HG03103 (cell line): ENCODE measurements around the gene KATNIP.
"Not testable (repeated sequence)": the region's sequence is repeated elsewhere in the genome, so short reads cannot be mapped to it uniquely, and the experiment has no call there.

ENCODE experiments used
- ATAC-seq: cut with Tn5 transposase; IDR thresholded peaks from one replicate; pipeline ENCODE4 v1.9.1; 2021; ENCODE audit warnings: low read depth; ENCODE audit not compliant: unreplicated experiment

KATNIP gene

GRCh38 chr16:27531826-27532800 is 17.8 kb upstream of the KATNIP start:
- no peak for ATAC-seq

GRCh38 chr16:27534256-27534655 is 15.7 kb upstream of the KATNIP start:
- ATAC-seq: no peak

GRCh38 chr16:27538528-27538927 is 11.4 kb upstream of the KATNIP start:
- no peak for ATAC-seq

DNA sequence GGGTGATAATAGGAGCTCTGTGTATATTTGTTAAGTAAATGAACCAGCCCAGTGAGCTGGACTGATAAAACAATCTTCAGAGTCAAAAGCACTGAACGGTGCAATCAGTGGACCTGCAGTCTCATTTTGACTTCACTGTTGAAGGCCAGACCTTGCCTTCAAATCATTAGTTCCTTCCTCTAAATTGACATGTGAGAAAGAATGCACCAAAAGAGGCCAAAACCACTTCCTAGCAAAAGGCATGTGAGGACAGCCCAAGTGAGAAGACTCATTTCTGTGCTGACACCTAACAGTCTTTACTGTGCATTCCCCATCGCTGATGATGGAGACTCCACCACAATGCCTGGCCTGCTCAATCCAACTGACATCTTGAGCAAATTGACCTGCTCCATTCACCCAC is 10.8 kb upstream of the KATNIP start:
- no peak for ATAC-seq

GRCh38 chr16:27539636-27540035 is 10.3 kb upstream of the KATNIP start:
- no peak for ATAC-seq

DNA sequence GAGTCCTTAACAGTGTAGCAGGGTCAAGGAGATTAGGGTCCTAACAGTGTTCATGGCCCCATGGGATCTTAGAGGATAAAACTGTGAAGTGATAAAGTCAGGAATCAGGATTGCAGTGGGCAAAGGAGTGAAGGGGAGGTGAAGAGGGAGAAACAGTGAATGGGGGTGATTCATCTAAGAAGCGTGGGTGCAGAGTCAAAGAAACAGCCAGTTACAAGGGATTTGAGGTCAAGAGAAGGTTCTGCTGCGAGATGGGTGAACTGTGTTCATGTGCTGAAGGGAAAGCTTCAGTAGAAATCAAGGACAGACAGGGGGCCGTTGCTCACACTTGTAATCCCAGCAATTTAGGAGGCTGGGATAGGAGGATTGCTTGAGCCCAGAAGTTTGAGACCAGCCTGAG is 6.1 kb upstream of the KATNIP start:
- ATAC-seq: no peak

DNA sequence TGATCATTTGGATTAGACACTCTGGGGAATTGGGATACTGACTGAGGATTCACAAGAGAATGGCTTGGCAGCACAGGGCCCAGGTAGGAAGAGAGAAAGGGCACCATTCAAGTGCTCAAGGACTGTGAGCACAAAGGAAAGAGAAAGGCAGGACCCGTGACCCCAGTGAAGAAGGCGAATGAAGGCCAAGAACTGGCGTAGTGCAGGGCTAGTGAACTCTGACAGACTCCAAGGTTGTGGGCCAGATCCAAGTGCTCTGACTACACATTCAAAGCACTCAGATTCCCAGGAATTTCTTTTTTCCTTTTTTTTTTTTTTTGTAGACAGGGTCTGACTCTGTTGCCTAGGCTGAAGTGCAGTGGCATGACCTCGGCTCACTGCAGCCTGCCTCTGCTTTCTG is 5.3 kb upstream of the KATNIP start:
- ATAC-seq: no peak

DNA sequence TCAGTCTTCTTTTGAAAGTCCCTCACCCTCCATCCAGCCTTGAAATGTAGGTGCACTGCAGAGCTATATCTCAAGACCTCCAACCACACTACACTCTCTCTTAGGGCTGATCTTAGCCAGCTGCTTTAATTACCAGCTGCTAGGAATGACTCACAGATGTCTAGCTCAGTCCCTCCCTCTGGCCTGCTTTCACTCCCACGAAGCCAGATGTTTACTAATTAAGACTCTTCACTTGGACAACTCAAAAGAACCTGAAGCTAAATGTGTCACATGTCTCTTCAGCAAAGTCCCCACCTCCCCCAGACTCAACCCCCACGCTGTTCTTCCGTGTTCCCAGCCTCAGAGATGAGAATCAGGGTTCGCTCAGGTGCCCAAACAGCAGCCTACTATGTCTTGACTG is 2.8 kb upstream of the KATNIP start:
- no peak for ATAC-seq

DNA sequence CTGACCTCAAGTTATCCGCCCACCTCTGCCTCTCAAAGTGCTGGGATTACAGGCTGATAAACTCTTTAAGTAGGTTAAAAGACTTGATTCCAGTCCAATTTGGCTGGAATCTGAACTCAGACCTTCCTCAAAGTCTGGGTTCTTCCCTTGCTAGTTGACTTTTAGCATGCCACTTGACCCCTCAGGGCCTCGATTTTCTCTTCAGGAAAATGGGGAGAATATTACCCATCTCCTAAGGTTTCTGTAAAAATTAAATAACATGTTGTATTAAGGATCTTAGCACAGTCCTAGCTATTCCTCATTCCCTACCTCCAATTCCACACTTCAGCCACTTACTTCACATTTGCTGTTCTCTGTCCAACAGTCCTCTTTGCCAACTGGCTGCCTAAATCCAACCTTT is 2.1 kb upstream of the KATNIP start:
- no peak for ATAC-seq

DNA sequence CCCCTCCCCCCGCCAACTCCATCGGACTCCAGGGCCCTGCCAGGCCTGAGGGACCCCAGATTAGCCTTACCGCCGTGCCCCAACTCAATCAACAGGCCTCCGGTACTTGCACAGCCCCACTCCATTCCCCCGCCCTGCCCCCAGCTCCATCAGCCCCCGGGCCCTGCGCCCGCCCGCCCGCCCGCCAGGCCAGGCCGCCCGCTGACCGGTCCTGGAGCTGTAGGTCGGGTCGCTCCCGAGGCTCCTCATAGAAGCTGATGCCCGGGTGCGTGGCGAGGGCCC is 539 bp upstream of the KATNIP start:
- peak; percentile 26 for ATAC-seq

GRCh38 chr16:27550582-27550920 is 607 bp downstream of the KATNIP start:
- no peak for ATAC-seq

DNA sequence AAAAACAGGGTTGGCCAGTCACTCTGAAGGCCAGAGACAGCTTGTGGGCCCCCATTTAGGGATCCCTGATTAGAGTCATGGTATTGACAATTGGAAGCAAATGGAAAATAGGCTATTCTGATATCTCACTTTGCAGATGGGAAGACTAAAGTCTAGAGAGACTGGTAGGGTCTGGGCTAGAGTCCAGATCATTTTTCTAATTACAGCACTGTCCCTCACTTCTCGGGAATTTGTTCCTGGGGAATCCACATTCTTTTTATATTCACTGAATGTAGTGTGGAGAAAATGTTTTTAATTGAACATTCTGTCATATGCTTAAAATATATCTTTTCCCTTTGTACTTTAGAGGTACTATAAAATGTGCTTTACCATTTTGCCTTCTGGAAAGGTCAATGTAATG is 1.1 kb downstream of the KATNIP start:
- no peak for ATAC-seq

- no peak for ATAC-seq
These were observed 6.5 kb downstream of the KATNIP start for GRCh38 chr16:27556471-27556870.

- no peak for ATAC-seq
These were observed 8.5 kb downstream of the KATNIP start for GRCh38 chr16:27558434-27558833.

- no peak for ATAC-seq
These were observed 9.0 kb downstream of the KATNIP start for GRCh38 chr16:27558932-27559331.

GRCh38 chr16:27561216-27561615 is 11.3 kb downstream of the KATNIP start:
- no peak for ATAC-seq

DNA sequence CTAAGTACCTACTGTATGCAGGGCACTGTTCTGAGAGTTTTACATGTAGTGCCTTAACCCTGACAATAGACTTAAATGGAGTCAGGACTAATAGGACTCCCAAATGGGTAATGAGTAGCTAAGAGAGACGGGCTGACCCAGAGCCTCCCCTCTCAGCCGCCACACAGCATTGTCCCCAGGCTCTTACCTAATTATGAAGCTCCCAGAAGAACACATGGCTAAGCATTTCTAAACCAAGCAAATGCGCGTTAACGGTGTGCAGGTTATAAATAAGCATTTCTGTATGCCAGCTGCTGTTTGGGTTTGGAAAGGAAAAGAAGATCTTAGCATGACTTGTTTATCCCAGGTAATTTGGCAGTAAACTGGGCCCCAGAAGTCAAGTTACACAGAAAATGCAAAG is 14.3 kb downstream of the KATNIP start:
- no peak for ATAC-seq

GRCh38 chr16:27566417-27566816 is 16.5 kb downstream of the KATNIP start:
- no peak for ATAC-seq

GRCh38 chr16:27568077-27568476 is 18.1 kb downstream of the KATNIP start:
- ATAC-seq: no peak

DNA sequence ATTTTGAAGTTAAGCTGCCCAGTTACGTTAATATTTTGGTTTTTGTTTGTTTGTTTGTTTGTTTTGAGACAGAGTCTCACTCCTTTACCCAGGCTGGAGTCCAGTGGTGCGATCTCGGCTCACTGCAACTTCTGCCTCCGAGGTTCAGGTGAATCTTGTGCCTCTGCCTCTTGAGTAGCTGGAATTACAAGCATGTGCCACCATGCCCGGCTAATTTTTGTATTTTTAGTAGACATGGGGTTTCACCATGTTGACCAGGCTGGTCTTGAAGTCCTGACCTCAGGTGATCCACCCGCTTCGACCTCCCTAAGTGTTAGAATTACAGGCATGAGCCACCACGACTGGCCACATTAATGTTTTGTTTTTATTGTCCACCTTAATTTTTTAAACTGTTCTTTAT is 21.0 kb downstream of the KATNIP start:
- not testable (repeated sequence) for ATAC-seq

DNA sequence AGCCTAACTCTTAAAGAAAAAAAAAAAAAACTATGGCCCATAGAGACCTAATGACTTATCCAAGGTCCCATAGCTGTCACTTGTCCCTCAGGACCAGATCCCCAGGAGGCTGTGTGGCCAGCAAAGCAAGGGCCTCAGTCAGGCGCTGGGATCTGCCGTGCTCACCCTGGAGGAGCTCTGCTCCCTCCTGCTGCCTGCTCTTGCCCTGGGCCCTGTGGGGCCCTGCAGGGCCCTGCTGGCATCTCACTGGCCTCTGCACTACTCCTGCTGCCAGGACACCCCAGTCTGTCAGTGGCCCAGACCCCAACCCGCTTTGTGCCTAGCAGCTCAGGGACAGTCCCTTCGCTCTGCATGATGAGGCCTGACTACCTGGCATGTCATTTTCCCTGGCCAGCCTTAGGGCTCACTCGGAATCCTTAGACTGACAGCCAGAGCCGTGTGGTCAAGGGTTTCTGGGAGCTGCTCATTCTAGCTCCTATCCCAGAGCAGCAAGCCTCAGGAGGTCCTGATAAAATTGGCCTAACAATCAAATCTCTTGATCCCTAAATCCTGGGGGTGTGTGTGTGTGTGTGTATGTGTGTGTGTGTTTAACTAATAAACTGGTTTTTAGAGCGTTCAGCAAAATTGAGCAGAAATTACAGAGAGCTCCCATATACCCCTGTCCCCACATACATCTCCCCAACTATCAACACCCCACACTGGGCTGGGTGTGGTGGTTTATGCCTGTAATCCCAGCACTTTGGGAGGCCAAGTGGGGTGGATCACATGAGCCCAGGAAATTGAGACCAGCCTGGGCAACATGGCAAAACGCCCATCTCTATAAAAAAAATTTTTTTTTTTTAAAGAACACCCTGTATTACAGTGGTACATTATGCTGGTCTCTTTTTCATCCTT is 21.7 kb downstream of the KATNIP start:
- no peak for ATAC-seq

DNA sequence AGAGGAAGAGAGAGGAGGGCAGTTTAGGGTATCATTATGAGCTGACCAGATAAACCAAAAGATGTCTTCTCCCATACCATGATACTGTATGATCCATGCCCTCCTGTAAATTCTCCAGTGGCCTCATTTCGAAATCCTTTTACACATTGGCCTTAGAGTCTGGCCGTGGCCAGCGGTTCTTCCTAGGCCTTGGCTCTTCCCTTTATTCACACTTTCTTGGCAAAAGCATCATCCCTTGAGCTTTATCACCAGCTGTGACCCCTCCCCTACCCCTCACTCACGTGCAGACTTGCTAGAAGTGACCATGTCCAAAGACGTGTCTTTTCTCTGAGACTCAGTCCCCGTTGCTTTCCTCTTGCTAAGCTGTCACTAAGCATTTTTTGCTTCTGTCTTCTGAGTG is 22.8 kb downstream of the KATNIP start:
- ATAC-seq: no peak
